Suprapubic skin (tissue), 4 donors: ENCODE results near the gene CEP350.

Experiments used
- EP300 ChIP-seq: sonication (generic); formaldehyde crosslinking; IDR thresholded peaks from one replicate; pipeline ENCODE4 v1.6.1; 2017; ENCODE audit warnings: antibody characterized with exemption
- POLR2A ChIP-seq, 2 donors: fragments of 450-650 bp; IDR thresholded peaks; one replicate each; pipeline ENCODE4 v1.6.1; 2017; ENCODE audit warnings: antibody characterized with exemption in 2 of 2, mild to moderate bottlenecking in 2 of 2, moderate library complexity in 2 of 2
- POLR2AphosphoS5 ChIP-seq, 3 donors: sonication (generic); formaldehyde crosslinking; IDR thresholded peaks; one replicate each; pipeline ENCODE4 v1.6.1; 2017; ENCODE audit warnings: antibody characterized with exemption in 3 of 3
- TF ChIP-seq, protein P1 (sequence below), 2 donors: fragments of 200-600 bp in 1 of 2; fragments of 450-650 bp in 1 of 2; sonication (generic) in 1 of 2; IDR thresholded peaks; one replicate each; pipeline ENCODE4 v1.5.1; 2016 to 2019; ENCODE audit warnings: antibody characterized with exemption in 2 of 2, mild to moderate bottlenecking in 1 of 2, moderate library complexity in 1 of 2

DNA sequence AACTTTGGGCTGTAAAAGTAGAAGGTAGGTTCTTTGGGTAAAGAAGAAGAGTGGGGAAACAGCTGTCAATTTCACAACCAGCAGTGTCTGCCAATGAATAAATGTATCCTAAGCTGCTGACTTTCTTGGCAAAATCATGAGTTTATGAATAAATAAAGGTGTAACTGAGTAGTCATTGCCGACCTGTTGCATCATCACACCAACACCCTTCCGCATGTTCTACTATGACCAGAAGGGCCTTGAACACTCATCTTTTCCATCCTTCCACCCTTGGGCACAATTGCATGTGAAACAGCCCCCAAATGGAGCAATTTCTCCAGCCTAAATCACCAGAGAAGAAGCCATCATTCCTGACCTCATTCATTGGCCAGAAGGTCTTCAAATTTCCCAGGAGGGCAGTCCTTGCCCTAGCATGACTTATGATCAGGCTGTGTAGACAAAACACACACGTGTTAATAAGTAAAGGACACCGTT is 168.9 kb downstream of the CEP350 start:
- TF ChIP-seq, protein P1, sequence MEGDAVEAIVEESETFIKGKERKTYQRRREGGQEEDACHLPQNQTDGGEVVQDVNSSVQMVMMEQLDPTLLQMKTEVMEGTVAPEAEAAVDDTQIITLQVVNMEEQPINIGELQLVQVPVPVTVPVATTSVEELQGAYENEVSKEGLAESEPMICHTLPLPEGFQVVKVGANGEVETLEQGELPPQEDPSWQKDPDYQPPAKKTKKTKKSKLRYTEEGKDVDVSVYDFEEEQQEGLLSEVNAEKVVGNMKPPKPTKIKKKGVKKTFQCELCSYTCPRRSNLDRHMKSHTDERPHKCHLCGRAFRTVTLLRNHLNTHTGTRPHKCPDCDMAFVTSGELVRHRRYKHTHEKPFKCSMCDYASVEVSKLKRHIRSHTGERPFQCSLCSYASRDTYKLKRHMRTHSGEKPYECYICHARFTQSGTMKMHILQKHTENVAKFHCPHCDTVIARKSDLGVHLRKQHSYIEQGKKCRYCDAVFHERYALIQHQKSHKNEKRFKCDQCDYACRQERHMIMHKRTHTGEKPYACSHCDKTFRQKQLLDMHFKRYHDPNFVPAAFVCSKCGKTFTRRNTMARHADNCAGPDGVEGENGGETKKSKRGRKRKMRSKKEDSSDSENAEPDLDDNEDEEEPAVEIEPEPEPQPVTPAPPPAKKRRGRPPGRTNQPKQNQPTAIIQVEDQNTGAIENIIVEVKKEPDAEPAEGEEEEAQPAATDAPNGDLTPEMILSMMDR (IDR thresholded peaks at IDR 0.05), result no peak
- TF ChIP-seq POLR2A (IDR thresholded peaks at IDR 0.05) (no peak), POLR2AphosphoS5 (IDR thresholded peaks at IDR 0.05) (no peak), EP300 (no peak)
